ENCODE measurements around the gene PRKG1.

The PRKG1 gene

DNA sequence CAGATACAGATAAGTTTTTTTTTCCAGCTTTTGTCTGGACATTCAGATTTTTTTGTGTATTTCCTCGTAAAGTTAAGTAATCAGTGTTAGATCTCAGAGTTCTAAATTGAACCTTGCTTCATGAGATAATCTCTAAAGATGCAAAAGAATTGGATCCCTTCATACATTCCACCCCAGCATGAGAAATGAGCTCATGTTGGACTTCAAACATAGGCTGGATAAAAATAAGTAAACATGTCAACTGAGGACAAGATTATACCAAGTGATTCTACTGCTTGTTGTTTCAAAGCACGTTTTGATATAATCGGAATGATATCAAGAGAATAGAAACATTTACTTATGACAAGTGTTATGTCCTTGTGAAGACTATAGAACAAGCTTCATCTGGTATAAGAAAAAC lies 1122.8 kb downstream of the PRKG1 start:
- TF ChIP-seq FOXP2 (optimal IDR thresholded peaks at IDR 0.05; ENCODE audit: borderline replicate concordance, extremely low read depth, extremely low read length, insufficient read depth): no peak
- no peak for TF ChIP-seq POLR2AphosphoS5 (IDR thresholded peaks at IDR 0.05; ENCODE audit: low read depth, low read length)
- no peak for TF ChIP-seq REST (IDR thresholded peaks at IDR 0.05; ENCODE audit: insufficient read depth in 1 of 2, low read depth in 2 of 2, low read length in 2 of 2)
- TF ChIP-seq SIN3A (IDR thresholded peaks at IDR 0.05; ENCODE audit: borderline replicate concordance, insufficient read depth, low read length): no peak
- no peak for TF ChIP-seq TAF1 (IDR thresholded peaks at IDR 0.05; ENCODE audit: borderline replicate concordance, insufficient read depth, low read length)

GRCh38 chr10:52198540-52198939 lies 1124.3 kb downstream of the PRKG1 start:
- TF ChIP-seq REST (IDR thresholded peaks at IDR 0.05; ENCODE audit: insufficient read depth in 1 of 2, low read depth in 2 of 2, low read length in 2 of 2) (no peak), POLR2AphosphoS5 (IDR thresholded peaks at IDR 0.05; ENCODE audit: low read depth, low read length) (no peak), FOXP2 (optimal IDR thresholded peaks at IDR 0.05; ENCODE audit: borderline replicate concordance, extremely low read depth, extremely low read length, insufficient read depth) (no peak), SIN3A (IDR thresholded peaks at IDR 0.05; ENCODE audit: borderline replicate concordance, insufficient read depth, low read length) (no peak), TAF1 (IDR thresholded peaks at IDR 0.05; ENCODE audit: borderline replicate concordance, insufficient read depth, low read length) (no peak)

GRCh38 chr10:52208365-52208764 lies 1134.1 kb downstream of the PRKG1 start:
- no peak for TF ChIP-seq POLR2AphosphoS5 (IDR thresholded peaks at IDR 0.05; ENCODE audit: low read depth, low read length)
- no peak for TF ChIP-seq FOXP2 (optimal IDR thresholded peaks at IDR 0.05; ENCODE audit: borderline replicate concordance, extremely low read depth, extremely low read length, insufficient read depth)
- TF ChIP-seq SIN3A (IDR thresholded peaks at IDR 0.05; ENCODE audit: borderline replicate concordance, insufficient read depth, low read length): no peak
- TF ChIP-seq TAF1 (IDR thresholded peaks at IDR 0.05; ENCODE audit: borderline replicate concordance, insufficient read depth, low read length): no peak
- no peak for TF ChIP-seq REST (IDR thresholded peaks at IDR 0.05; ENCODE audit: insufficient read depth in 1 of 2, low read depth in 2 of 2, low read length in 2 of 2)

DNA sequence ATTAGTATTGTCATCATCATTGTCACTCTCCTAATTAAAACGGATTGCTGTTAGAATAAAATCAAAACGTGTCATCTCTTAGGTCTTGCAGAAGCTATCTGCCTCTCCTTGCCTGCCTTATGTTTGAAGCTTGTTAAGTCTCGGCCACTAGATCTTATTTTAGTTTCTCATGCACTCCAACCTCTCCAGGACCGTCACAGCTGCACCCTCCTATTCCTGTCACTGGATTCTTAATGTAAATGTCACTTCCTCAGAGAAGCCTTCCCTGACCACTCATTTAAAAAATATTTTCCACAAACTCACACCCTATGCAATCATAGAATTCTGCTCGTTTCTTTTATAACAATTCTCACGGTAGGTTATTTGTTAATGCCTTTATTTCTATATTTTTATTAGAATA lies 1135.9 kb downstream of the PRKG1 start:
- TF ChIP-seq POLR2AphosphoS5 (IDR thresholded peaks at IDR 0.05; ENCODE audit: low read depth, low read length): no peak
- no peak for TF ChIP-seq TAF1 (IDR thresholded peaks at IDR 0.05; ENCODE audit: borderline replicate concordance, insufficient read depth, low read length)
- no peak for TF ChIP-seq FOXP2 (optimal IDR thresholded peaks at IDR 0.05; ENCODE audit: borderline replicate concordance, extremely low read depth, extremely low read length, insufficient read depth)
- TF ChIP-seq SIN3A (IDR thresholded peaks at IDR 0.05; ENCODE audit: borderline replicate concordance, insufficient read depth, low read length): no peak
- TF ChIP-seq REST (IDR thresholded peaks at IDR 0.05; ENCODE audit: insufficient read depth in 1 of 2, low read depth in 2 of 2, low read length in 2 of 2): no peak

DNA sequence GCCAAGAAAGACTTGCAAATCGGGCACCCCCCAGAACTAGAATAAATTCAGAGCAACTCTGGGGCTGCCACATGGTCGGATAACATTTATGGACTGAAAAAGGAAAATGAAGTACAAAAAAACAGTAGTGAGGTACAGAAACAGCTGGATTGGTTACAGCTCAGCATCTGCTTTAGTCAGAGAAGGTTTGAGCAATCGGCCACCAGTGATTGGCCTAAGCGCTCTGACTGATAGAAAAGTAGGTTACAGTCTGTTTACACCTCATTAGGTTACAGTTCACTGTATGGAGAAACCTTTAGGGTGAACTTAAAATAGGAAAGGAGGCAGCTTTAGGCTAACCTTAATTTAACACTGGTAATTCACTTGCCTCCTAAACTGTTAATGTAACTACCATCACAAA lies 1137.8 kb downstream of the PRKG1 start:
- TF ChIP-seq POLR2AphosphoS5 (IDR thresholded peaks at IDR 0.05; ENCODE audit: low read depth, low read length) (no peak), REST (IDR thresholded peaks at IDR 0.05; ENCODE audit: insufficient read depth in 1 of 2, low read depth in 2 of 2, low read length in 2 of 2) (no peak), SIN3A (IDR thresholded peaks at IDR 0.05; ENCODE audit: borderline replicate concordance, insufficient read depth, low read length) (no peak), TAF1 (IDR thresholded peaks at IDR 0.05; ENCODE audit: borderline replicate concordance, insufficient read depth, low read length) (no peak), FOXP2 (optimal IDR thresholded peaks at IDR 0.05; ENCODE audit: borderline replicate concordance, extremely low read depth, extremely low read length, insufficient read depth) (no peak)
